ENCODE measurements around the gene HSPBP1.

Gene HSPBP1

GRCh38 chr19:55275851-55276719 lies 3.8 kb downstream of the HSPBP1 start:
- Histone ChIP-seq H3K4me3 (ENCODE audit: low read length) (peak overlapping the region; percentile 40), H2AFZ (ENCODE audit: low read length) (0 out of 2 replicates have a peak overlapping the region, but pooled peaks have one; percentile 10), H3K9me2 (replicated peaks; ENCODE audit: insufficient read depth, low read length) (no peaks in the 10 kb centered on the region), H3K4me2 (ENCODE audit: low read depth, low read length) (peak overlapping the region; percentile 86), H3K4me1 (ENCODE audit: low read length) (peaks cover 38% of the 10 kb centered on the region), H3K9ac (ENCODE audit: low read length) (peak overlapping the region; percentile 53), H3K79me2 (ENCODE audit: low read length) (peaks cover 35% of the 10 kb centered on the region), H3K27ac (ENCODE audit: low read length) (peak overlapping the region; percentile 88), H3K27me3 (replicated peaks; ENCODE audit: insufficient read depth, low read length) (no peaks in the 10 kb centered on the region), H3K9me3 (replicated peaks; ENCODE audit: insufficient read depth, low read length) (no peaks in the 10 kb centered on the region), H3K36me3 (replicated peaks; ENCODE audit: insufficient read depth, low read length) (no peaks in the 10 kb centered on the region; the same call in 1 of the 2 replicates), H3F3A (ENCODE audit: insufficient read depth, low read length) (peaks cover 31% of the 10 kb centered on the region), H4K20me1 (ENCODE audit: insufficient read depth, low read length) (no peaks in the 10 kb centered on the region)
- DNase-seq, result peak; percentile 82
- TF ChIP-seq EZH2 (optimal IDR thresholded peaks at IDR 0.05; ENCODE audit: low read depth, low read length) (no peak), EZH2phosphoT487 (IDR thresholded peaks at IDR 0.05; ENCODE audit: low read length) (no peak), CTCF (IDR thresholded peaks at IDR 0.05; ENCODE audit: low read length) (no peak)

GRCh38 chr19:55273978-55274707 lies 5.8 kb downstream of the HSPBP1 start:
- Histone ChIP-seq H3F3A (ENCODE audit: insufficient read depth, low read length) (peaks cover 25% of the 10 kb centered on the region), H3K9ac (ENCODE audit: low read length) (no peak overlapping the region), H3K9me3 (replicated peaks; ENCODE audit: insufficient read depth, low read length) (no peaks in the 10 kb centered on the region), H2AFZ (ENCODE audit: low read length) (no peak overlapping the region), H3K27me3 (replicated peaks; ENCODE audit: insufficient read depth, low read length) (no peaks in the 10 kb centered on the region), H3K9me2 (replicated peaks; ENCODE audit: insufficient read depth, low read length) (no peaks in the 10 kb centered on the region), H3K36me3 (replicated peaks; ENCODE audit: insufficient read depth, low read length) (no peaks in the 10 kb centered on the region; the same call in 1 of the 2 replicates), H3K4me1 (ENCODE audit: low read length) (peaks cover 29% of the 10 kb centered on the region), H3K4me3 (ENCODE audit: low read length) (no peak overlapping the region), H3K4me2 (ENCODE audit: low read depth, low read length) (no peak overlapping the region), H3K79me2 (ENCODE audit: low read length) (peaks cover 37% of the 10 kb centered on the region), H3K27ac (ENCODE audit: low read length) (no peak overlapping the region), H4K20me1 (ENCODE audit: insufficient read depth, low read length) (no peaks in the 10 kb centered on the region)
- DNase-seq, result no peak
- no peak for TF ChIP-seq EZH2phosphoT487 (IDR thresholded peaks at IDR 0.05; ENCODE audit: low read length)
- no peak for TF ChIP-seq CTCF (IDR thresholded peaks at IDR 0.05; ENCODE audit: low read length)
- no peak for TF ChIP-seq EZH2 (optimal IDR thresholded peaks at IDR 0.05; ENCODE audit: low read depth, low read length)

GRCh38 chr19:55272142-55272541 lies 7.8 kb downstream of the HSPBP1 start:
- Histone ChIP-seq H3K9me2 (replicated peaks; ENCODE audit: insufficient read depth, low read length) (no peaks in the 10 kb centered on the region), H3K27ac (ENCODE audit: low read length) (no peak overlapping the region), H3K4me1 (ENCODE audit: low read length) (peaks cover 19% of the 10 kb centered on the region), H3K9ac (ENCODE audit: low read length) (no peak overlapping the region), H3K27me3 (replicated peaks; ENCODE audit: insufficient read depth, low read length) (no peaks in the 10 kb centered on the region), H4K20me1 (ENCODE audit: insufficient read depth, low read length) (no peaks in the 10 kb centered on the region), H3K4me2 (ENCODE audit: low read depth, low read length) (no peak overlapping the region), H3K79me2 (ENCODE audit: low read length) (peaks cover 30% of the 10 kb centered on the region), H3K36me3 (replicated peaks; ENCODE audit: insufficient read depth, low read length) (no peaks in the 10 kb centered on the region; the same call in 1 of the 2 replicates), H3K4me3 (ENCODE audit: low read length) (no peak overlapping the region), H2AFZ (ENCODE audit: low read length) (no peak overlapping the region), H3F3A (ENCODE audit: insufficient read depth, low read length) (peaks cover 19% of the 10 kb centered on the region), H3K9me3 (replicated peaks; ENCODE audit: insufficient read depth, low read length) (no peaks in the 10 kb centered on the region)
- no peak for DNase-seq
- TF ChIP-seq EZH2 (optimal IDR thresholded peaks at IDR 0.05; ENCODE audit: low read depth, low read length), result no peak
- no peak for TF ChIP-seq EZH2phosphoT487 (IDR thresholded peaks at IDR 0.05; ENCODE audit: low read length)
- no peak for TF ChIP-seq CTCF (IDR thresholded peaks at IDR 0.05; ENCODE audit: low read length)

Measured in MM.1S (cell line).